Measurements from ENCODE around the gene MYO1B. TPM values are rescaled to one million over a fixed set of nuclear protein-coding genes. Genes with fewer than 3 reads are reported as not detected.

MYO1B gene
- total RNA-seq, 1 experiment from 2014 or later: 43.2 TPM

- Histone ChIP-seq H3K18ac (ENCODE audit: insufficient read length, low read depth, low read length) (no peak overlapping the region), H3K4me2 (ENCODE audit: insufficient read depth, insufficient read length, low read length) (no peak overlapping the region), H3K9ac (ENCODE audit: extremely low read depth, insufficient read length, low read length) (no peak overlapping the region), H3K79me1 (ENCODE audit: insufficient read depth, low read depth, low read length, poor library complexity, severe bottlenecking) (no peaks in the 10 kb centered on the region), H4K20me1 (ENCODE audit: control insufficient read depth, insufficient read depth, insufficient read length) (no peaks in the 10 kb centered on the region), H2BK12ac (ENCODE audit: insufficient read length, low read depth, low read length) (no peak overlapping the region), H3K23me2 (ENCODE audit: insufficient read length, low read depth, low read length, poor library complexity, severe bottlenecking) (no peaks in the 10 kb centered on the region), H2AFZ (ENCODE audit: low read length) (no peak overlapping the region), H2BK5ac (ENCODE audit: insufficient read length, low read length) (no peak overlapping the region), H2BK20ac (ENCODE audit: low read depth, low read length, poor library complexity, severe bottlenecking) (no peak overlapping the region), H3T11ph (ENCODE audit: low read length) (no peak overlapping the region), H3K14ac (ENCODE audit: insufficient read depth, low read length) (no peak overlapping the region), H3K4ac (ENCODE audit: low read depth, low read length) (no peak overlapping the region), H2BK15ac (ENCODE audit: low read depth, low read length) (no peak overlapping the region), H3K27me3 (ENCODE audit: insufficient read depth, low read length) (no peaks in the 10 kb centered on the region), H3K9me3 (ENCODE audit: control insufficient read depth, low read depth, low read length) (no peaks in the 10 kb centered on the region), H4K91ac (ENCODE audit: insufficient read length, low read depth, low read length) (no peak overlapping the region), H2BK120ac (ENCODE audit: low read depth, low read length, poor library complexity, severe bottlenecking) (no peak overlapping the region), H3K23ac (ENCODE audit: insufficient read length, low read depth, low read length) (no peak overlapping the region), H2AK5ac (ENCODE audit: insufficient read length, low read length) (no peak overlapping the region), H4K5ac (ENCODE audit: insufficient read length, low read depth, low read length) (no peak overlapping the region), H3K56ac (ENCODE audit: insufficient read length, low read depth, low read length) (no peak overlapping the region), H3K4me1 (ENCODE audit: insufficient read depth, low read length) (peaks cover 3% of the 10 kb centered on the region; the same call in 1 of the 2 replicates), H3K79me2 (ENCODE audit: insufficient read depth, low read length) (no peaks in the 10 kb centered on the region), H3K27ac (ENCODE audit: insufficient read length, low read depth, low read length) (no peak overlapping the region), H4K8ac (replicated peaks; ENCODE audit: insufficient read length, low read depth, low read length) (no peak overlapping the region)
- no peak overlapping the region for H3K27ac Mint-ChIP-seq
- DNase-seq: no peak
- peaks cover 7 to 25% (median 14%) of the 10 kb centered on the region in 3 experiments; a peak in 3 of 7 replicates for H3K36me3 Mint-ChIP-seq (ENCODE audit: insufficient read depth in 1 of 3, low read depth in 3 of 3)
- peaks cover 9% of the 10 kb centered on the region in 2 experiments for H3K4me1 Mint-ChIP-seq
- H3K27me3 Mint-ChIP-seq (ENCODE audit: low read depth): no peaks in the 10 kb centered on the region
- no peaks in the 10 kb centered on the region for H3K9me3 Mint-ChIP-seq
- TF ChIP-seq, protein P1, sequence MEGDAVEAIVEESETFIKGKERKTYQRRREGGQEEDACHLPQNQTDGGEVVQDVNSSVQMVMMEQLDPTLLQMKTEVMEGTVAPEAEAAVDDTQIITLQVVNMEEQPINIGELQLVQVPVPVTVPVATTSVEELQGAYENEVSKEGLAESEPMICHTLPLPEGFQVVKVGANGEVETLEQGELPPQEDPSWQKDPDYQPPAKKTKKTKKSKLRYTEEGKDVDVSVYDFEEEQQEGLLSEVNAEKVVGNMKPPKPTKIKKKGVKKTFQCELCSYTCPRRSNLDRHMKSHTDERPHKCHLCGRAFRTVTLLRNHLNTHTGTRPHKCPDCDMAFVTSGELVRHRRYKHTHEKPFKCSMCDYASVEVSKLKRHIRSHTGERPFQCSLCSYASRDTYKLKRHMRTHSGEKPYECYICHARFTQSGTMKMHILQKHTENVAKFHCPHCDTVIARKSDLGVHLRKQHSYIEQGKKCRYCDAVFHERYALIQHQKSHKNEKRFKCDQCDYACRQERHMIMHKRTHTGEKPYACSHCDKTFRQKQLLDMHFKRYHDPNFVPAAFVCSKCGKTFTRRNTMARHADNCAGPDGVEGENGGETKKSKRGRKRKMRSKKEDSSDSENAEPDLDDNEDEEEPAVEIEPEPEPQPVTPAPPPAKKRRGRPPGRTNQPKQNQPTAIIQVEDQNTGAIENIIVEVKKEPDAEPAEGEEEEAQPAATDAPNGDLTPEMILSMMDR (conservative IDR thresholded peaks at IDR 0.05): no peak
- WGBS (ENCODE audit: extremely low coverage, insufficient read length, low lambda C conversion rate): no CpG with 5 or more reads among the region's 4 CpGs
- no peak overlapping the region for H3K4me3 Mint-ChIP-seq
Observed at GRCh38 chr2:191374366-191374765, 129.2 kb downstream of the MYO1B start.

Measured in H9 (cell line).